Measurements from ENCODE around the gene MUSTN1.

DNA sequence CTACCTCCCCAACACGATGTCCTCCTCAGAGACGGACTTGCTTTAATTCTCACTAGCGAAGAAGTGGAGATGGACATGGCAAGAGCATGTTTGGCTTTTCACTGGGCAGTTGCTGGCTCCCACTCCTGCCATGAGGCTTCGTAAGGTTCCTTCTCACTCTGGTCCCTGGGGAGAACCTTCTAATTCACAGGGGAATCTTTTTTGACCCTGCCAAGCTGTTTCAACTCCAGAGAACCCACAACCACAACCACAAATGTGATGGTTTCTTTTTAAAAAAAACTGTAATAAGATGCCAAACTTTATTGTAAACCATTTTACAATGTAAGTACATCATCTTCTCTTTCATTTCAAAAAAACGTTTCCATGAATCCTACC lies 1.6 kb upstream of the MUSTN1 start:
- TF ChIP-seq NANOG (IDR thresholded peaks at IDR 0.05; ENCODE audit: borderline replicate concordance) (no peak), CTCF (conservative IDR thresholded peaks at IDR 0.05; ENCODE audit: low read depth in 2 of 2) (no peak), ZNF331 (CRISPR knock-in tag; IDR thresholded peaks at IDR 0.05; ENCODE audit: low read depth) (no peak), EZH2 (IDR thresholded peaks at IDR 0.05; ENCODE audit: low read depth, unreplicated experiment) (no peak), ZNF114 (CRISPR knock-in tag; IDR thresholded peaks at IDR 0.05) (no peak), POLR2AphosphoS5 (IDR thresholded peaks at IDR 0.05; ENCODE audit: low read depth) (no peak), CREB1 (CRISPR knock-in tag; IDR thresholded peaks at IDR 0.05; ENCODE audit: low read depth) (no peak)

All from GM23338 (cell line).